SJSA1 (cell line): ENCODE results near the gene BRD4. TPM values are rescaled to one million over a fixed set of nuclear protein-coding genes. Genes with fewer than 3 reads are reported as not detected.
"Not testable (repeated sequence)": the region's sequence is repeated elsewhere in the genome, so short reads cannot be mapped to it uniquely, and the experiment has no call there.

ENCODE experiments used
- DNase-seq, 2 experiments: peaks; one replicate each; pipeline ENCODE4 v3.0.0-alpha.2; 2015 to 2020; ENCODE audit warnings: low spot score in 2 of 2, low read depth in 1 of 2
- H3K27ac ChIP-seq: fragments of 250-450 bp; sonication (Bioruptor Pico); 2 replicates; pipeline ENCODE4 v1.5.1; 2020; ENCODE audit warnings: mild to moderate bottlenecking, moderate library complexity
- H3K27me3 ChIP-seq: fragments of 250-450 bp; sonication (Bioruptor Pico); replicated peaks from 2 replicates; pipeline ENCODE4 v1.5.1; 2020; ENCODE audit warnings: mild to moderate bottlenecking, moderate library complexity
- H3K36me3 ChIP-seq: fragments of 250-450 bp; sonication (Bioruptor Pico); 2 replicates; pipeline ENCODE4 v1.5.1; 2020; ENCODE audit warnings: mild to moderate bottlenecking
- H3K4me1 ChIP-seq: fragments of 250-450 bp; sonication (Bioruptor Pico); replicated peaks from 2 replicates; pipeline ENCODE4 v1.6.1; 2021; ENCODE audit warnings: mild to moderate bottlenecking
- H3K4me3 ChIP-seq: fragments of 250-450 bp; sonication (Bioruptor Pico); 2 replicates; pipeline ENCODE4 v1.5.1; 2020; ENCODE audit warnings: mild to moderate bottlenecking
- H3K9me3 ChIP-seq: fragments of 250-450 bp; sonication (Bioruptor Pico); replicated peaks from 2 replicates; pipeline ENCODE4 v1.5.1; 2020; ENCODE audit warnings: mild to moderate bottlenecking
- total RNA-seq: library from RNA; depleted of rRNA; stranded (reverse); fragments of >200 nt; shearing (Covaris generic); gene quantifications from 2 replicates; pipeline ENCODE4 v1.2.3, GENCODE V29; 2014

BRD4 gene
- total RNA-seq, 1 experiment from 2014 or later = 15.8 TPM

DNA sequence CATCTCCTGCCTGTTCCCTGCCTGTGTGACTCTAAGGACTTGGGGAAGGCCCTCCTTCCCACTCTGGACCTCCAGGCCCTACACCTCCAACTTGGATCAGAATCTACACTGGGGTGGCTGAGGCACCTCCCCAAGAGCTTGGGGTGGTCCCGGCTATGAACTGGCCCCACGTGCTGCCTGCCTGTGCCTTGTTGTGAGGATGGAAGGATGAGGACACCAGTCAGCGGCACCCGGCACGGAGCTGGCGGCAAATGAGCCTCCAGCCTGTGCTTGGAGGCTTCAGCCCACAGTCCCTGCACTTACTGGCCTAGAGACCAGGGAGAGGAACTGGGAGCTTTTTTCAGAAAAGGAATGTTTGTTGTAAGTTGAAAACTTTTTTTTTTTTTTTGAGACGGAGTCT lies 38.8 kb upstream of the BRD4 start:
- Histone ChIP-seq H3K36me3 (peaks cover 94% of the 10 kb centered on the region), H3K27me3 (no peaks in the 10 kb centered on the region), H3K4me3 (no peak overlapping the region), H3K9me3 (no peaks in the 10 kb centered on the region), H3K27ac (no peak overlapping the region), H3K4me1 (no peaks in the 10 kb centered on the region)
- no peak for DNase-seq

DNA sequence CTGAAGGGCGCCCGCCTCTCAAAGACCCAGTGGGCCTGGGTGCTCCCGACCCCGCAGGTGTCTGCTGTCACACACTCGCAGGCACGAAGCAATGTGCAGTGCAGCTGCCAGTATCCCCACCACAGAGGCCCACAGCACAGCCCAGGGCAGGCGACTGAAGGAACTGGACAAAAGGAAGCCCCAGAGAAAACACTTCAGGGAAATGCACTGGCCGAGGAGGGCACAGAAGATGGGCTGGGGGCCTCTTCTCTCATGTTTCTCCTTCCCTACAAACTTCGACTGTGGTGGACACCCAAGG lies 37.2 kb upstream of the BRD4 start:
- Histone ChIP-seq H3K36me3 (peaks cover 95% of the 10 kb centered on the region), H3K27me3 (no peaks in the 10 kb centered on the region), H3K9me3 (no peaks in the 10 kb centered on the region), H3K4me1 (no peaks in the 10 kb centered on the region), H3K4me3 (no peak overlapping the region), H3K27ac (no peak overlapping the region)
- no peak for DNase-seq

DNA sequence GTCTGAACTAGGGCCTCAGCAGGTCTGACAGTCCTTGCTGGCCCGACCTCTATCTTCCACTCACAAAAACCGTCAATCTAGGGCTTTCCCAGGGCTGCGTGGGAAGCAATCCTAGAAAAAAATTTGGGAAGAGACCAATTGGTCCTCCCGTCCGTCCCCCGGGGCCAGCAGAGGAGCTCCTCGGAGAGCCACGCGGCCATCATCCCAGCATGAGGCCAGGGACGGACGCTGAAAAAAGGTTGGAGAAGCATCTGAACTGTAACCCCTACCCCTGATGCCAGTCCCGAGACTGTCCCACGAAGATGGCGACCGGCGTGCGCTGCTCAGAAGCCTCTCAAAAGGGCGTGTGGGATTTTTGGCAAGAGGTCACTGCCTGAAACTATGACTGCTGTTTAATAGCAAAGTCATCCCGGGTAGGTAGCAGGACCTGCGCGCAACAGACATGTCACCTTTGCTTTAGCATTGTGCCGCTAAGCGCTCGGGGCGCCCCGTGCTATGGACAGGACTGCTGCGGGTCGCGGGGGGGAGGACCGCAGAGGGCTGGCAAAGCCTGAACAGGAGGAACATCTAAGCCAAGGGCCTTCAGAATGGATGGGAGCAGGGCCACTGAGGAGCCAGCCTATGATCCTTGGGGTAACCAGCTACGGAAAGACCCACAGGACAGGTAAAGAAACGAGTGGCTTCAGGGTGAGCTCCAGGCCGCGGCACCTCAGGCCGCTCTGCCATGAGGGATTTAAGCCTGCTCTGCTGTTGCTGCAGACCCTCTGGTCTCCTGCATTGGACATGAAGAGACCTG lies 36.7 kb upstream of the BRD4 start:
- Histone ChIP-seq H3K4me1 (no peaks in the 10 kb centered on the region), H3K36me3 (peaks cover 93% of the 10 kb centered on the region), H3K4me3 (no peak overlapping the region), H3K27ac (no peak overlapping the region), H3K27me3 (no peaks in the 10 kb centered on the region), H3K9me3 (no peaks in the 10 kb centered on the region)
- no peak for DNase-seq

DNA sequence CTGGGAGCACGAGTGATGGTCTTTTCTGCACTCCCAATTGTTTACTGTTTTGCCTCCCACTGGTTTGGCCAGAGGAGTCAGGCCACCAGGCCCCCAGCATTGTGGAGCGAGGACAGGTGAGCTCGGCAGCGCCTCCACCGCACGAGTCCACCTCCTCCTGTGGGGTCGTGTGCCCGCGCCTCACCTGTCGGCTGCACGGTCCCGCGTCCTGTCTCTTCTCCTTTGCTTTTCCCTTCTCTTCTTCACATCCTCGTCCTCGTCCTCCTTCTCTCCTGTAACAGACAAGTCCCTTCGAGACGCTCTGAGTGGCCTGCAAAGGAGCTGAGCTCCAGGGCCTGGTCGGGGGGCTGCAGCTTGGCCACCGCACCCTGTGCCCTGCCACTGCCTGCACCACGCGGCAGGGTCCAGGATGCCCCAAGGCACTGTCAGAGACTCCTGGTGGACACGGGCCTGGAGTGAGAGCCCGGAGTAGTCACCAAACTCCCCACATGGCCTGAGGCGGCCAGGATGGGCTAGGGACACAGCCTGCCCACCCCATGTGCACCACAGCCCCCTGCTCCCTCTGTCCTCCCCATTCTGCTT lies 35.8 kb upstream of the BRD4 start:
- peaks cover 84% of the 10 kb centered on the region for H3K36me3 ChIP-seq
- H3K4me3 ChIP-seq = no peak overlapping the region
- H3K4me1 ChIP-seq = no peaks in the 10 kb centered on the region

DNA sequence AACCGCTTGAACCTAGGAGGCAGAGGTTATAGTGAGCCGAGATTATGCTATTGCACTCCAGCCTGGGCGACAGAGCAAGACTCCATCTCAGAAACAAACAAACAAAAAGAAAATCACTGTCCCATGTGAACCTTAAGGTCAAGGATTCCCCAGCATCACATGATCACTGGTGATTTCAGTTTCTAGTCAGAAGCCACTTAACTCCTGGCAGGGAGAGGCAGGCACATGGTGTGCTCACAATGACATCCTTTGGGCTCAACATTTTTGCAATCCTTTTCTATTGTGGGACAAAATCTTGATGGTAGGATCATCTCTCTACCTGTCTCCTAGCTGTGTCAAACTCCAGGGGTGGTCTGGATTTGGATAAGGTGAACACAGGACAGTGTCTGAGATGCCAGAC lies 35.1 kb upstream of the BRD4 start:
- Histone ChIP-seq H3K27me3 (no peaks in the 10 kb centered on the region), H3K36me3 (peaks cover 77% of the 10 kb centered on the region), H3K4me3 (no peak overlapping the region), H3K9me3 (no peaks in the 10 kb centered on the region), H3K4me1 (no peaks in the 10 kb centered on the region), H3K27ac (no peak overlapping the region)
- no peak for DNase-seq

More for the DNA sequence above, 35.8 kb upstream of the BRD4 start:
- no peaks in the 10 kb centered on the region for H3K9me3 ChIP-seq
- no peak overlapping the region for H3K27ac ChIP-seq
- H3K27me3 ChIP-seq = no peaks in the 10 kb centered on the region
- DNase-seq = no peak

DNA sequence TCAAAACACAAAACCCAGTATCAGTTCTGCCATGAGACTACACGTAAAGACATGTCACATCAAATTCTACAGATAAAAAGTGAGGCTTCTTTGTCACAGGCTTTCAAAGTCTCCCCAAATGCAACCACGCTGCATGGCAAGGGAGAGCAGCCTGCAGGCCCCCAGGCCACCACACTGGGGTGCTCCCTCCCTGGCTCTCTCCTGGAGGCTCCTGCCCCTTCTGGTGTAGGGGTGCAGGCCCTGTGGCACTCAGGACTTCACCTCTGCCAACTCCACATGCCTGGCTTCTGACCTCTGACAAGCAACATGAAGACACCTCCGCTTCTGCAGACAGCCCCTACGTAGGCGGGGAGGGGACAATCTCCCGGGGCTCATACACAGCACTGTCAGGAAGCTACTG lies 32.9 kb upstream of the BRD4 start:
- Histone ChIP-seq H3K4me3 (no peak overlapping the region), H3K36me3 (peaks cover 77% of the 10 kb centered on the region), H3K27me3 (no peaks in the 10 kb centered on the region), H3K9me3 (no peaks in the 10 kb centered on the region), H3K4me1 (no peaks in the 10 kb centered on the region), H3K27ac (no peak overlapping the region)
- DNase-seq = no peak

DNA sequence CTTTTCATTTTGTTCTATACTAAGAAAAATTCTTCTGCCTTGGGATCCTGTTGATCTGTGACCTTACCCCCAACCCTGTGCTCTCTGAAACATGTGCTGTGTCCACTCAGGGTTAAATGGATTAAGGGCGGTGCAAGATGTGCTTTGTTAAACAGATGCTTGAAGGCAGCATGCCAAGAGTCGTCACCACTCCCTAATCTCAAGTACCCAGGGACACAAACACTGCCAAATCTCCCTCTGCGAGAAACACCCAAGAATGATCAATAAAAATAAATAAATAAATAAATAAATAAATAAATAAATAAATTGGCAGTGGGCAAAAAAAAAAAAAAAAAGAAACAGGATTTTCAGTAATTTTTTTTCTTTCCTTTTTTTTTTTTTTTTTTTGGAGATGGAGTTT lies 31.5 kb upstream of the BRD4 start:
- not testable (repeated sequence) for H3K27me3 ChIP-seq, H3K9me3 ChIP-seq, DNase-seq, H3K4me3 ChIP-seq, H3K27ac ChIP-seq, H3K4me1 ChIP-seq
- peaks cover 77% of the 10 kb centered on the region for H3K36me3 ChIP-seq

DNA sequence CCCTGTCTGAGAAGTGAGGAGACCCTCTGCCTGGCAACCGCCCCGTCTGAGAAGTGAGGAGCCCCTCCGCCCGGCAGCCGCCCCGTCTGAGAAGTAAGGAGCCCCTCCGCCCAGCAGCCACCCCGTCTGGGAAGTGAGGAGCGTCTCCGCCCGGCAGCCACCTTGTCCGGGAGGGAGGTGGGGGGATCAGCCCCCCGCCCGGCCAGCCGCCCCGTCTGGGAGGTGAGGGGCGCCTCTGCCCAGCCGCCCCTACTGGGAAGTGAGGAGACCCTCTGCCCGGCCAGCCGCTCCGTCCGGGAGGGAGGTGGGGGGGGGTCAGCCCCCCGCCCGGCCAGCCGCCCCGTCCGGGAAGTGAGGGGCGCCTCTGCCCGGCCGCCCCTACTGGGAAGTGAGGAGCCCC lies 30.7 kb upstream of the BRD4 start:
- H3K4me3 ChIP-seq, DNase-seq, H3K27me3 ChIP-seq, H3K27ac ChIP-seq, H3K4me1 ChIP-seq, H3K9me3 ChIP-seq: not testable (repeated sequence)
- peaks cover 77% of the 10 kb centered on the region for H3K36me3 ChIP-seq

DNA sequence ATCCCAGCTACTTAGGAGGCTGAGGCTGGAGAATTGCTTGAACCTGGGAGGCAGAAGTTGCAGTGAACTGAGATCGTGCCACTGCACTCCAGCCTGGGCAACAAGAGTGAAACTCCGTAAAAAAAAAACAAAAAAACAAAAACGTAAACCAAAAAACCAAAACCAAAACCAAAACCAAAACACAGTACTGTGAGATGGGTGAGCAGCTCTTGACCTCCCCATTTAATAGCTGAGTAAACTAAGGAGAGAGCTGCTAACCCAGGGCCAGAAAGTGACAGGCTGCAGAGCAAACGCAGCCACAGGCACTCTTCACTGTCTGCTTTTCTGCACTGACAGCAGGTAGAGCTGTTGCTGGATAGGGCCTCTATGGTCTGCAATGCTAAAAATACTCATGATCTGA lies 27.7 kb upstream of the BRD4 start:
- H3K4me3 ChIP-seq, H3K27ac ChIP-seq, DNase-seq, H3K4me1 ChIP-seq, H3K27me3 ChIP-seq, H3K9me3 ChIP-seq: not testable (repeated sequence)
- H3K36me3 ChIP-seq = peaks cover 81% of the 10 kb centered on the region

DNA sequence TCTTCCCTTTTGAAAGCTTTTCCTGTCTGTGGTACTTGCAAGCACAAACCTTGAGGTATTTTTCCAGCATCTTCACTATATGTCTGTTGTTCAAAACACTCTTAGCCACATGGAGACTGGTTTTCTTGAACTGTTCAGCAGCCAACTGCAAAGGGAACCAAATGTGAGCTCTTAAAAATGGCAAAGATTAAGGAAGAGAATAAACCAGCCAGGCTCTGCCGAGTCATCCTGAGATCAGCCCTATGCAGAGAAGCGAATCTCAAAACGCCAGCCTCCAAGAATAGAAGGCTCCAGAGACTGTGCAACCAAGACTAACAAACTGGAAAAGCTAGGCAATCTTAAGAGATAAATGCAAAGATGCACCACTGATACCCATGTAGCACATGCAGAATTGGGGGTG lies 26.6 kb upstream of the BRD4 start:
- Histone ChIP-seq H3K27ac (no peak overlapping the region), H3K9me3 (no peaks in the 10 kb centered on the region), H3K4me1 (no peaks in the 10 kb centered on the region), H3K27me3 (no peaks in the 10 kb centered on the region), H3K36me3 (peaks cover 83% of the 10 kb centered on the region), H3K4me3 (no peak overlapping the region)
- DNase-seq = no peak

DNA sequence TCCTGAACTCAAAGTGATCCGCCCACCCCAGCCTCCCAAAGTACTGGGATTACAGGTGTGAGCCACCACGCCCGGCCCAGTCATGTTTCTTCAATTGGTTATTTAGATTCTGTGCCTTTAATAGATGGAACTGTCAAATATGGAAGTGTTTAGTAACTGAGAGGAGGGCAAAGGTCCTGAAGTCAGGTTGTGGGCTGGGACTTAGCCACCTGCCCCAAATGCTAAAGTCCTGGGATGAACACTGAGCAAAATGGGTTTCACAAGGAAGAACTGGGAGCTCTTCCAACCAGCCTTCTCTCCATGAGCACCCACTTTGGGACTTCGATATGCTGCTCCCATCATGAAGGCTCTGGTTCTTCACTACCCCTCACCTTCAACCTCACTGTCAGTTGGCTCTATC lies 25.6 kb upstream of the BRD4 start:
- H3K4me3 ChIP-seq = no peak overlapping the region
- DNase-seq = no peak
- no peaks in the 10 kb centered on the region for H3K4me1 ChIP-seq
- H3K36me3 ChIP-seq = peaks cover 89% of the 10 kb centered on the region
- no peaks in the 10 kb centered on the region for H3K27me3 ChIP-seq
- H3K9me3 ChIP-seq = no peaks in the 10 kb centered on the region
- no peak overlapping the region for H3K27ac ChIP-seq

DNA sequence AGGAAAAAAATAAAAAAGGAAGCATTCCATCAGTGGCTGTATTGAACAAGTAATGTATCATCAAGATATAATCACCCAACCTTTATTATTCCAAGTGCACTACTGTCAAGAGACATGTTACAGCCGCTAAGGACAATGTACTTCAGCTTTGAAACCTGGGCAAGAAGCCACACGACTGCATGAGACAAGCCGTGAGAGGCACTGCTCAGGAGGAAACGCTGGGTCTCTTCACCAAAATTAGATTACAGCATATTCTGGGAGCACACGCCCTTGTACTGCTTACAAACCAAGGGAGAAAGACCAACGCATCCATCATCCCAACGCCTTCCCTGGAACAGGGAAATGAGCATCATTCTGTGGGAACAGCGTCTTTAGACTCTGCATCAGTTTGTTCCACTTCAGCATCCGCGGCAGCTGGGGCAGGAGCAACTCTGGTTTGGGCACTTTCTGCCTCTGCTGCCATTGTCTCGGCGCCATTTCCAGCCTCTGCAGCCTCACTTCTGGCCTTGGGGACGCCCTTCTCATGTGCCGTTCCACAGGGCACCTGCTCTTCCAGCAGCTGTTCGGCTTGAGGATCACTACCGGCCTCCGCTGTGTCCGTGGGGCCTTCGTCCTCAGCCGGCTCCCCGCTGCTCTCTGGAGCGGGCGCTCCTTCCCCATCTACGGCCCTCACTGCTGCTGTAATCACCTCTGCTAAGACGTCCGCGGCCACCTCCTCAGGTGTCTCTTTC lies 22.4 kb upstream of the BRD4 start:
- no peak for DNase-seq
- H3K27ac ChIP-seq = no peak overlapping the region
- no peaks in the 10 kb centered on the region for H3K4me1 ChIP-seq
- H3K4me3 ChIP-seq = no peak overlapping the region
- peaks cover 75% of the 10 kb centered on the region for H3K36me3 ChIP-seq
- H3K9me3 ChIP-seq = no peaks in the 10 kb centered on the region
- H3K27me3 ChIP-seq = no peaks in the 10 kb centered on the region

DNA sequence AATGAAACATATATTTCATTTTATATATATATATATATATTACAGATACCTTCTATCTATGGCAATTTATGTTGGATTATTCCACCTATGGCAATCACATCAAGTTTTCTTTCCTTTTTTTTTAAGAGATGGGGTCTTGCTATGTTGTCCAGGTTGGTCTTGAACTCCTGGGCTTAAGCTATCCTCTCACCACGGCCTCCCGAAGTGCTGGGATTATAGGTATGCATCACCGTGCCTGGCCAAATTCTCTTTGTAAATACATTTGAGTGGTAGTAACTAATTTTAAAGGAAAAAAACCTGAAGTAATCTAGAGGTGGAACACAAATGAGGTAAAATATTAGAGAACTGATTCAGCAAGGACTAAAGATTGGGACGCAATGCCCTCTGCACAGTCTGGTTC lies 21.6 kb upstream of the BRD4 start:
- Histone ChIP-seq H3K4me1 (no peaks in the 10 kb centered on the region), H3K36me3 (peaks cover 67% of the 10 kb centered on the region), H3K4me3 (no peak overlapping the region), H3K27me3 (no peaks in the 10 kb centered on the region), H3K27ac (no peak overlapping the region), H3K9me3 (no peaks in the 10 kb centered on the region)
- DNase-seq = no peak

DNA sequence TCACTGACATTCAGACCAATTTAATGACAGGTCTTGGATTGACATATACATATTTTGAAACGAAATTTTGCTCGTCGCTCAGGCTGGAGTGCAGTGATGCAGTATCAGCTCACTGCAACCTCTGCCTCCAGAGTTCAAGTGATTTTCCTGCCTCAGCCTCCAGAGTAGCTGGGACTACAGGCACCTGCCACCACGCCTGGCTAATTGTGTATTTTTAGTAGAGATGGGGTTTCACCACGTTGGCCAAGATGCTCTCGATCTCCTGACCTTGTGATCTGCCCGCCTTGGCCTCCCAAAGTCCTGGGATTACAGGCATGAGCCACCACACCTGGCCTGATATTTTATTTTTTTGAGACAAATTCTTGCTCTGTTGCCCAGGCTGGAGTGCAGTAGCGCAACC lies 20.2 kb upstream of the BRD4 start:
- H3K27ac ChIP-seq, H3K4me3 ChIP-seq, DNase-seq, H3K4me1 ChIP-seq, H3K27me3 ChIP-seq, H3K9me3 ChIP-seq: not testable (repeated sequence)
- peaks cover 53% of the 10 kb centered on the region for H3K36me3 ChIP-seq
